Femur (tissue), 1 donor: ENCODE results near the gene GAS5.
"Not testable (repeated sequence)": the region's sequence is repeated elsewhere in the genome, so short reads cannot be mapped to it uniquely, and the experiment has no call there.

Experiments
- DNase-seq: peaks from one replicate; pipeline ENCODE4 v3.0.0-alpha.2; 2017

GAS5 gene

GRCh38 chr1:173867753-173868265 is at the start of gene GAS5:
Gene GAS5 (minus strand): TSS chr1:173867989.
- DNase-seq = peak; percentile 100

GRCh38 chr1:173917149-173917548 is 49.4 kb upstream of the GAS5 start, which contains the start of gene SERPINC1:
Gene SERPINC1 (minus strand): TSS chr1:173917327. CDS start chr1:173917259, 68 bp downstream.
- no peak for DNase-seq

- DNase-seq = no peak
These were observed 48.9 kb upstream of the GAS5 start for GRCh38 chr1:173916667-173917066.

- DNase-seq = no peak
These were observed 47.8 kb upstream of the GAS5 start for GRCh38 chr1:173915596-173915995.

GRCh38 chr1:173914366-173914871 is 46.6 kb upstream of the GAS5 start:
- DNase-seq = no peak

- DNase-seq = no peak
These were observed 45.3 kb upstream of the GAS5 start for GRCh38 chr1:173913111-173913510.

- DNase-seq = no peak
These were observed 36.2 kb upstream of the GAS5 start for GRCh38 chr1:173903827-173904531.

GRCh38 chr1:173900992-173901391 is 33.2 kb upstream of the GAS5 start:
- DNase-seq = no peak

GRCh38 chr1:173900427-173900826 is 32.6 kb upstream of the GAS5 start:
- no peak for DNase-seq

- DNase-seq = no peak
These were observed 26.4 kb upstream of the GAS5 start for GRCh38 chr1:173894189-173894588.

GRCh38 chr1:173893611-173894010 is 25.8 kb upstream of the GAS5 start:
- DNase-seq = no peak

- no peak for DNase-seq
These were observed 22.1 kb upstream of the GAS5 start for GRCh38 chr1:173889885-173890284.

GRCh38 chr1:173888749-173889148 is 21.0 kb upstream of the GAS5 start:
- no peak for DNase-seq

- no peak for DNase-seq
These were observed 19.8 kb upstream of the GAS5 start for GRCh38 chr1:173887627-173888026.

- DNase-seq = no peak
These were observed 19.2 kb upstream of the GAS5 start for GRCh38 chr1:173886746-173887611.

GRCh38 chr1:173884701-173885100 is 16.9 kb upstream of the GAS5 start:
- DNase-seq = no peak

- DNase-seq = not testable (repeated sequence)
These were observed 13.3 kb upstream of the GAS5 start for GRCh38 chr1:173881117-173881516.

GRCh38 chr1:173878251-173878650 is 10.5 kb upstream of the GAS5 start:
- DNase-seq = no peak

GRCh38 chr1:173876732-173877131 is 8.9 kb upstream of the GAS5 start:
- no peak for DNase-seq

- DNase-seq = no peak
These were observed 3.7 kb upstream of the GAS5 start for GRCh38 chr1:173871500-173871899.

- DNase-seq = no peak
These were observed 3.3 kb upstream of the GAS5 start for GRCh38 chr1:173871091-173871490.

- DNase-seq = no peak
These were observed 2.7 kb upstream of the GAS5 start for GRCh38 chr1:173870252-173871075.

- DNase-seq = no peak
These were observed 1.2 kb upstream of the GAS5 start for GRCh38 chr1:173869021-173869359.
